ENCODE data around the gene CR1L.
"Not testable (repeated sequence)": the region's sequence is repeated elsewhere in the genome, so short reads cannot be mapped to it uniquely, and the experiment has no call there.

CR1L gene

DNA sequence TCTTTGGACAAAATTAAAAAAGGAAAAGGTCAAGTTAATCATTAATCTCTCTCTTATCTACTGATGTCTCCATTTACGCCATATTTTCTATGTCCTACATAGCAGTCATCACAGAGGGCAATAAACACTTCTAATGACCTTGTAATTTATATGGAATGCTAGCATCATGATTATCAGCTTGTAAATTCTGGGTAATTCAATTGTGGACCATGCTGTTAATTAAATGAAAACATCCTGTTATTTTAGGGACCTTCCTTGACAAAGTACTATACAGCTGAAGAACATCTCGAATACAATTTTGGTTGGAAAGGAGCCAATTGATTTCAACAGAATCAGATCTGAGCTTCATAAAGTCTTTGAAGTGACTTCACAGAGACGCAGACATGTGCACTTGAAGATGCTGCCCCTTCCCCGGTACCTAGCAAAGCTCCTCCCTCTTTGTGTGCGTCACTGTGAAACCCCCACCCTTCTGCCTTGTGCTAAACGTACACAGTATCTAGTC, 93.3 kb downstream of the CR1L start:
- not testable (repeated sequence) for H3K27ac Mint-ChIP-seq; H3K36me3 Mint-ChIP-seq (ENCODE audit: low read depth); H3K4me1 Mint-ChIP-seq (ENCODE audit: low read depth); H3K4me3 Mint-ChIP-seq; H3K9me3 Mint-ChIP-seq
- peaks cover 12% of the 10 kb centered on the region for H3K27me3 Mint-ChIP-seq (ENCODE audit: low read depth)

DNA sequence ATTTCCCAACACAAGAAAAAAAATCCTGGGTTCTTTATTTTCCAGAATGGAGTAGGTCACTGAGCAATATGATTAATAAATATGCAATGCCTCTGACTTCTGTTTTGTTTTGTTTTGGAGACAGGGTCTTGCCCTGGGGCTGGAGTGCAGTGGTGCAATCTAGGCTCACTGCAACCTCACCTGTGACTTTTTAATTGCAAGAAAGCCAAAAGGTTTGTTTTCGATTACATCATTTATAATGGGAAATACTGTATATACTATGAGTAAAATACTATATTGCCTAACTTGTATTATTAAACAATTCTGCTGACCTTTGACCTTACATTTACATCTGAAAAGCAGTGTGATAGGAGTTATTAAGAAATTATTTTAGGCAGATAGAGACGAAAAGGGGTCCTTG, 95.3 kb downstream of the CR1L start:
- Mint-ChIP-seq H3K9me3 (no peaks in the 10 kb centered on the region), H3K4me1 (ENCODE audit: low read depth) (peaks cover 5% of the 10 kb centered on the region), H3K27me3 (ENCODE audit: low read depth) (peaks cover 12% of the 10 kb centered on the region), H3K4me3 (no peak overlapping the region), H3K27ac (no peak overlapping the region), H3K36me3 (ENCODE audit: low read depth) (no peaks in the 10 kb centered on the region)

DNA sequence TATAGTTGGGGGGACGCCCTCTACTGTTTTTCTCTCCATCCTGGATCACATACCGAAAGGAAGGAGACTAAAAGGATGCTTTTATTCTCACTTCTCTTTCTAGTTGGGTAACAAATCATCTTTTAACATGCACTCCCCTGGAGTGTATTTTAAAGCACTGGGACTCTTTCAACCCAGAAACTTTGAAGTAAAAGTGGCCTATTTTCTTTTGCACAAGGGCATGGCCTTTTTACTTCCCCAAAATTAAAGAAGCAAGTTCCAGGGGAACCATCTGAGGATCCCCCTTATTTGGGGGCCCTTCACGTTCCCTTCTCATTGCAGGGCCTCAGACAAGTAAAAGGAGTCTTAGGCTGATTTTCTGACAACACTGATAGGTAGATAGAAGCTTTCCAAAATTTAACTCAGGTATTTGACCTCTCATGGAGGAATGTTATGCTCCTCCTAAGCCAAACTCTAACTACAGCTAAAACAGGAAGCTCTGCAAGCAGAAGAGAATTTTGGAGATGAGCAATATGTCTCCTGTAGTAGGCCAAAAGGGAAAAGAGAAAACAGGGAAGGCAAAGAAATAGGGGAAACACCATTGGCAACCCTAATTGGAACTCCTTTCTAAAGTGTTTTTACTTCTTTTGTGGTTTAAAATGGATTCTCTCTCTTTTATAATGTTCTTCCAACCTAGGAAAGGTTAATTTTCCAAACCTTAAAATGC, 98.1 kb downstream of the CR1L start:
- H3K4me1 Mint-ChIP-seq (ENCODE audit: low read depth) = peaks cover 5% of the 10 kb centered on the region
- peaks cover 9% of the 10 kb centered on the region for H3K27me3 Mint-ChIP-seq (ENCODE audit: low read depth)
- no peaks in the 10 kb centered on the region for H3K36me3 Mint-ChIP-seq (ENCODE audit: low read depth)
- no peak overlapping the region for H3K4me3 Mint-ChIP-seq
- no peak overlapping the region for H3K27ac Mint-ChIP-seq
- no peaks in the 10 kb centered on the region for H3K9me3 Mint-ChIP-seq

DNA sequence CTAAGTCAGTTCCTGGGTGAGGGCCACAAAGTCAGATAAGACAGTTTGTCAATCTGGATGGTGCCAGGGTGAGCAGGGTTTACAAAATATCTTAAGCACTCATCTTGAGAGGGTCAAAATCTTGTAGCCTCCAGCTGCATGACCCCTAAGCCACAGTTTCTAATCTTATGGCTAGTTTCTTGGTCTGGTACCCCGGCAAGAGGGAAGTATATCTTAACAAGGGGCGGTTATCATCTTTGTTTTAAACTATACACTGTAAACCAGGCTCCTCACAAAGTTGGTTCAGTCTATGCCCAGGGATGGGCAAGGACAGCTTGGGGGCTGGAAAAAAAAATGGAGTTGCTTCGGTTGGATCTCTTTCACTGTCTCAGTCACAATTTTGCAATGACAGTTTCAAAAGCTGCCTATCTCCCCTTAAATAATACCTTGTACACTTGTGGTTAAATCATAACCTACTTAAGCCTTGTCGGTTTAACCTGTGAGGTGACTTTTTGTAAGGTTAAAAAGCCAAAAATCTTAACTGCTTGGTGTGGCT, 99.1 kb downstream of the CR1L start:
- H3K9me3 Mint-ChIP-seq = no peaks in the 10 kb centered on the region
- H3K27ac Mint-ChIP-seq = no peak overlapping the region
- H3K27me3 Mint-ChIP-seq (ENCODE audit: low read depth) = no peaks in the 10 kb centered on the region
- H3K36me3 Mint-ChIP-seq (ENCODE audit: low read depth) = no peaks in the 10 kb centered on the region
- peaks cover 5% of the 10 kb centered on the region for H3K4me1 Mint-ChIP-seq (ENCODE audit: low read depth)
- no peak overlapping the region for H3K4me3 Mint-ChIP-seq

DNA sequence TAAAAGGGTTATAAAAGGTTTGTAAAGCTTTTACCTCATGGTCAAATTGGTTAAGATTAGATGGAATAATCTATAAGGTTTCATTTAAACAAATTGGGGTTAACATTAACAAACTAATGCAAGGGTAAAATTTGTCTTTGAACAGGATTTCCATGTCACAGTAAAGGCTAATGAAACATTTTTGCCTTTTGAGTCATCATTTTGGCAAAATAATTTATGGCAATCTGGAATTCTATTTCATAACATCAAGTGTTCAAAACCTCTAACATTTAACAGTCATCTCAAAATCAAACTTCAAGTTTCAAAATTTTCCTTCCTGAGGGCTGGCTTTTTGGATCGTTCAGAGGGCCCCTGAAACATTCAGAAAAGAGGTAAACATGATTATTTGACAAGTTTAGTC, 100.4 kb downstream of the CR1L start:
- Mint-ChIP-seq H3K4me1 (ENCODE audit: low read depth) (peaks cover 13% of the 10 kb centered on the region), H3K27ac (no peak overlapping the region), H3K9me3 (no peaks in the 10 kb centered on the region), H3K36me3 (ENCODE audit: low read depth) (no peaks in the 10 kb centered on the region), H3K27me3 (ENCODE audit: low read depth) (no peaks in the 10 kb centered on the region), H3K4me3 (no peak overlapping the region)

DNA sequence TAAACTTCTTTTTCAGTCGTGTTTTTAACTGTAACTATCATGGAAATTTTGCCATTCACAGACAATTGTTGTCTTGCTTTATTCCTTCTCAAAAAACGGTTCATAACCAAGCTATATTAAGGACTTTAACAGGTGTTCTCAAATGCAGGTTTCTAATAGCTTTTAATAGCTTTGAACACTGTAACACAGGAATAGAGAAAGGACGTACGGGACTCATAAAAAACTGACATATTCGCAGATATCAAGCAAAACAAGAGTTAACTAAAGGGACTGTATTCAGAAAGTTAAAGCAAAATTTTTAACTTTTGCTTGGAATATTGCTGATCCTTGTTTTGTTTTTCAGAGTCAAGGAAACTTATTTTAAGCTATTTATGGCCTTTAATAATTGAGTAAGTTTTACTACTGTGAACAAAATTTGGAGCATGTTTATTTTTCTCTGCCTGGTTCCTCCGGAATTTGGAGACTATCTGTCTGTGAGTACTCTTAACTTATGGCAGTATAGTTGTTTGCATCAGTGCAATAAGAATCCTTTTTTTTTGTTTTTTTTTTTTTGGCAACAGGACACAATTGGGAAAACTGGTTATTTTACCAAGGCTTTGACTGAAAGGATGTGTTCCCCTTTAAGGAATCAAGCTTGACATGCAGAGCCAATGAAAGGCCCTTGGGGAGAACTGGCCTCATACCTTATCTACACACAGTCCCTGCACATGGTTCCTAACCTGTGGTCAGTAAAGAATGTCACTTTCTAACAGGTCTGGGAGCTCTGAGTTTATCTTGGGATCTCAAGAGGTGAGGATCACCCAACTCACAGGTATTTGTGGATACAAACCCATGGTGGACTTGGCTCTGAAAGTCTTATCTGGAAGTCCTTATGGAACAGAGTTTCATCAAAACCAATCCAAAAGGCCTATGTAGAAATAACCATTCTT, 101.2 kb downstream of the CR1L start:
- Mint-ChIP-seq H3K9me3 (no peaks in the 10 kb centered on the region), H3K27me3 (ENCODE audit: low read depth) (no peaks in the 10 kb centered on the region), H3K27ac (no peak overlapping the region), H3K4me3 (no peak overlapping the region), H3K4me1 (ENCODE audit: low read depth) (peaks cover 16% of the 10 kb centered on the region), H3K36me3 (ENCODE audit: low read depth) (no peaks in the 10 kb centered on the region)

DNA sequence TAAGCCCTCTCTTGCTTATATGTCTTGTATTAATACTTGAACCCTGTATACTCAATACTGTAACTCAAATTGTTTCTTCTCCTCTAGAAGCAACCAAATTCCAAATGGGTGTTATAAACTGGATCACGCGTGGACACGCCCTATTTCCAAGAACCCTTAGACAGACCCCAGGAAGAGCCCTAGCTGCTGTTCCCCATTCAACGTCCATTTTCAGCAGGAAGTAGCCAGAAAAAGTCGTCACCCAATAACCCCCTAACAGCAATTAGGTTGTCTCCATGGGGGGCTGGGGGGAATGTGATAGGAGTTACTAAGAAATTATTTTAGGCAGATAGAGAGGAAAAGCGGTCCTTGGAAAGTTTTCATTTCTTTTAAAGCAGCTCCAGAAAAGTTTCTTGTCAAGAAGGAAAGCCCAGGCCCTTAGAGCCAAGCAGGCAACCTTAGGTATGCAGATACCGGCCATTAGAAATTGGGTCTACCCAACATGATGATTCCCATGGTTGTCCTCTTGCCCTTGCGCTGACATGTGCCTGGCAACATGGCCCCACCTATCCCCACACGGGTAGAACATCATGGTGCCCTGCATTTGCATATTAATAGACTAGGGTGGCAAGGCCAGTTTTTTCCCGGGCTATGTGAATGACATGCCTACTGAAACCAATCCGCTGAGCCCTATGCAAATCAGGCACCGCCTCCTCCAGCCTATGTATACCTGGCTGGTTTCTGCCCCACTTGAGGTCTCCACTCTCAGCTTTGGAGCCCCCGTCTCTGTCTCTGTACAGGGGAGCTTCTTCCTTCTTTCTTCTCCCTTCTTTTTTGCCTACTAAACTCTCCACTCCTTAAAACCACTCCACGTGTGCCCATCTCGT, 102.9 kb downstream of the CR1L start:
- Mint-ChIP-seq H3K9me3 (no peaks in the 10 kb centered on the region), H3K4me1 (ENCODE audit: low read depth) (peaks cover 18% of the 10 kb centered on the region), H3K27me3 (ENCODE audit: low read depth) (no peaks in the 10 kb centered on the region), H3K4me3 (no peak overlapping the region), H3K36me3 (ENCODE audit: low read depth) (peaks cover 1% of the 10 kb centered on the region), H3K27ac (no peak overlapping the region)

DNA sequence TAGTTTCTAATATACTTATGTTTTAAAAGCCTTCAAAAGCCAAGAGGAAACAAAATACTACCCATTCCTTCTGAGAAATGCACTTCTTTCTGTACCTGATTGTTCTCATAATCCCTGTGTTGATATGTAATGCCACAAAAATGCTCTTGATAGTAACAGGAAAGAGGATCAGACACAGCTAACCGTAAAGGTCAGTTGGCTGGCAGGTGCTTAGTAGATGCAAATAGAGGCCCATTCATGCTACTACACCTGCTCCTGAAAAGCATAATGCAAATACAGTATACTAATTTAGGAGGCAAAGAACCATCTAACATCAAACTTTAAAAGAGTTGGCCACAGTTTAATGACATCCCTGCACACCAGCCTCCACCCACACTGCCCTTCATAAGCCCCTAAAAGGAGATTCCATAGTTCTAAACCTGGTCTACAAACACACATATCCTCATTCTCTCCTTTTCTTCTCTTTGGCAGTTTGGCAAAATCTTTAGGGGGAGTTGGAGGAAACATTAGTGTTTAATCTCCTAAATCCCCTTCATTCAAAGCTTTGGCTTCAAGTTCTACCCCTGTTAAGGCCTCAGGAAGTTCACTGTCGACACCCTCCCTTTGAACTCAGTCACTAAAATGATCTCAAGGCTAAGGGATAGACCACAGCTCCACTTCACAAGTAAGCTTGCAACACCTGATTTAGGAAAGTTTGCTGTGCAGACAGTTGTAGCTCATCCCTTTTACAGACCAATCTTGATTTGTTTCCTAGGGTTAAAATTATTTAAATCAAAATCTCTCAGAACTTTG, 104.0 kb downstream of the CR1L start:
- no peaks in the 10 kb centered on the region for H3K27me3 Mint-ChIP-seq (ENCODE audit: low read depth)
- H3K9me3 Mint-ChIP-seq = no peaks in the 10 kb centered on the region
- H3K27ac Mint-ChIP-seq = peak overlapping the region; percentile 3
- peak overlapping the region; percentile 6 for H3K4me3 Mint-ChIP-seq
- H3K4me1 Mint-ChIP-seq (ENCODE audit: low read depth) = peaks cover 26% of the 10 kb centered on the region
- peaks cover 1% of the 10 kb centered on the region for H3K36me3 Mint-ChIP-seq (ENCODE audit: low read depth)

DNA sequence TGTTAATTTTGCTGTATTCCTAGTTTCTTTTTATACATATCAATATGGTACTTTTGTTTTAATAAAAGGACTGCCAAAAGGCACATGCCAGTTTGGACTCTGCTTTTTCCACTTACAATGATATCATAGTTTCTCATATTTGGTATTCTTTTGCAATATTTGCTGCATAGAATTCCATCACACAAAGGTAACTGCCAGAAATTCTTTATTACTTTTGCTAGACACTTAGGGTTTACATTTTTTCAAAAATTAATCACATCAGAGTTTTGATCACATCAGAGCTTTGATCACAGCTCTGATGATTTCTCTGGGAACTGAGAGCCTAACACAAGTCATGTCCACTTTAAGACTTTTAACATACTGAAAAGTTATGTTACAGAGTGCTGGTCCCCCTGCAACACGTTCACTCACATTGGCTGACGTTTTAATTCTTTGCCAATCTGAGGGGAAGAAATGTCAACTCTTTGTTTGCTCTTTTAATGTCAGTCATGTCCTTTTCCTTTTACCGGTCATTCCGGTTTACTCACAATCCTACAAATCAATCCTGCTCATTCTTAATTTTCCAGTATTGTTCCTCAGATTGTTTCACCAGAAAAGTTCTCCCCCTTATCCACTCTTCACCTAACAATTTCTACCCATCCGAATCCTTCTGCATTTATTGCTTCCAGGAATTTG, 105.8 kb downstream of the CR1L start:
- Mint-ChIP-seq H3K27me3 (ENCODE audit: low read depth) (no peaks in the 10 kb centered on the region), H3K9me3 (no peaks in the 10 kb centered on the region), H3K4me1 (ENCODE audit: low read depth) (peaks cover 37% of the 10 kb centered on the region), H3K27ac (peak overlapping the region; percentile 88), H3K36me3 (ENCODE audit: low read depth) (peaks cover 2% of the 10 kb centered on the region), H3K4me3 (peak overlapping the region; percentile 98)

DNA sequence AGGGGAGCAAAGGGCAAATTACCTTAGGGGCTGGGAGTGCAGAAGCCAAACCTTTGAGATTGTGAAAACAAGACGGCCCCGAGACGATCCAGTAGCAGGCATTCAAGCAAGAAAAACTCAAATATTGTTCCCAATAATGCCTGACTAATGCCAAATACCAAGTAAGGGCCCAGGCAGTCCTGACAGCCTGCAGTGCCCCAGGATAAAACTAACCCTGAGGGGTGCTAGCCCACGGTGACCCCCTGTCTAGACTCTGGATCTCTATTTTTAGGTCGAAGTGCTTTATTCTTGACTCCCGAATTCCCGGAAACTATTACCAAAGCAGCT, 106.5 kb downstream of the CR1L start:
- H3K9me3 Mint-ChIP-seq; H3K27me3 Mint-ChIP-seq (ENCODE audit: low read depth); H3K36me3 Mint-ChIP-seq (ENCODE audit: low read depth): not testable (repeated sequence)
- peaks cover 44% of the 10 kb centered on the region for H3K4me1 Mint-ChIP-seq (ENCODE audit: low read depth)
- peak overlapping the region; percentile 88 for H3K27ac Mint-ChIP-seq
- H3K4me3 Mint-ChIP-seq = peak overlapping the region; percentile 98

DNA sequence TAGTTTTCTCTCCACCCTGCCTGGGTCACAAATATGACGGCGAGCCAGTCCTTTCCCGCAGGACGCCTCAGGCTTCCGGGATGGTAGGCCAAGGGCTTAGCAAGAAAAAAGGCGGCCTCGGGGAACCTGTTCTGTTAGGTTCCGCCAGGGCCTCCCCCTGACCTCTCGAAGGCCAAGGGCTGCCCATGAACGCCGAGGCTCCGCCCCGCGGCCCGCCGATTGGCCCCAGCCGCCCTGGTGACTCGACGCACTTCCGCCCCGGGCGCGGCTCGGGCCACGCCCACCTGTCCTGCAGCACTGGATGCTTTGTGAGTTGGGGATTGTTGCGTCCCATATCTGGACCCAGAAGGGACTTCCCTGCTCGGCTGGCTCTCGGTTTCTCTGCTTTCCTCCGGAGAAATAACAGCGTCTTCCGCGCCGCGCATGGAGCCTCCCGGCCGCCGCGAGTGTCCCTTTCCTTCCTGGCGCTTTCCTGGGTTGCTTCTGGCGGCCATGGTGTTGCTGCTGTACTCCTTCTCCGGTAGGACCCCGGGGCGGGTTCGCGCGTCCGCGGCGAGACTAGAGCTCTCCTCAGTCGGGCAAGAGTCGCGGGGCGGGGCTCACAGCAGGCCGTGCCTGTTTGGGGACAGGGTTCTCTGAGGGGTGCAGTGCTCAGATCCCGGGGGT, 107.0 kb downstream of the CR1L start, which contains the start of gene CD46:
Gene CD46 (plus strand): TSS at position 265 of the 666 bp plus-strand sequence. CDS start 159 bp downstream, at position 424.
- Mint-ChIP-seq H3K4me3 (peak within 1 kb of the TSS; percentile 98), H3K27me3 (ENCODE audit: low read depth) (no peaks in the 10 kb centered on the region), H3K4me1 (ENCODE audit: low read depth) (peaks cover 48% of the 10 kb centered on the region), H3K9me3 (no peaks in the 10 kb centered on the region), H3K36me3 (ENCODE audit: low read depth) (peaks cover 5% of the 10 kb centered on the region), H3K27ac (peak within 1 kb of the TSS; percentile 88)

DNA sequence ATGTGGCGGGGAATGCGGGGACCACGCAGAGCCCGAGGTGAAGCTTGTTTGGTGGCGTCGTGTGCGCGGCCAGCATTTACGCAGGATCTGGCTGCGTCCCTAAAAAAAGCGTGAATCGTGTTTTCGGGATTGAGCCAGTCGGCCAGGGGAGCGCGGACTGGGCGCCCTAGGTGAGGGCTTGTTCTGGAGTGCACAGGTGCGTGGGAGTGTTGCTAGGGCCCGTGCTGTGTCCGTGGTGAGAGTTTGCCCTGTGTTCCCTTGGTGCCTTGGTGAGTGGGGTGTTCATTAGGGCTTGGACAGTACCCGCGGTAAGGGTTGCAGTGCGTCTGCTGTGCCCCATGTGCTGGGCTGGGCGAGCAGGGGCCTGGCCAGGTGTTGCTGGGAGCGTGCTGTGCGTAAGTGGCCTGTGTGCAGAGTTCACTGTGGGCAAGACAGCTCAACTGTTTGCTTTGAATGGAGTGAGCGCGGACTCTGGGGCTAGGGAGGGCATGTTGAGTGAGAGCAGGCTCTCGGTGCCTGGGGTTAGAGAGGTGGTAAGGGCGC, 107.6 kb downstream of the CR1L start:
- H3K9me3 Mint-ChIP-seq = no peaks in the 10 kb centered on the region
- peak overlapping the region; percentile 98 for H3K4me3 Mint-ChIP-seq
- H3K27ac Mint-ChIP-seq = peak overlapping the region; percentile 88
- H3K36me3 Mint-ChIP-seq (ENCODE audit: low read depth) = peaks cover 5% of the 10 kb centered on the region
- no peaks in the 10 kb centered on the region for H3K27me3 Mint-ChIP-seq (ENCODE audit: low read depth)
- H3K4me1 Mint-ChIP-seq (ENCODE audit: low read depth) = peaks cover 49% of the 10 kb centered on the region

All from T-helper 1 cell treated with Interleukin-12 subunit alpha and Interleukin-12 subunit beta and Interleukin-4 antibody, amounts not matched to agents 30 μg/mL and 1 μg/mL, for 36 hours (primary cell).